GM12875 (cell line): ENCODE data around the gene FBXW12.
A peak's percentile ranks its signal among the peaks of the same experiment; 100 is the strongest.

Experiments
- H3K4me3 ChIP-seq: one replicate; pipeline ENCODE4 v1.5.1; 2011; ENCODE audit warnings: low read depth, low read length, control low read depth
- CTCF ChIP-seq: IDR thresholded peaks from 2 replicates; pipeline ENCODE4 v1.5.1; 2011; ENCODE audit warnings: low read depth, mild to moderate bottlenecking, control low read depth, inconsistent platforms, low read length, moderate library complexity, borderline replicate concordance; ENCODE audit not compliant: insufficient read depth

Gene FBXW12

GRCh38 chr3:48432411-48433371, 60.7 kb downstream of the FBXW12 start:
- TF ChIP-seq CTCF: no peak; the same call in 1 of the 2 replicates
- H3K4me3 ChIP-seq: no peak overlapping the region

- no peak overlapping the region for H3K4me3 ChIP-seq
- TF ChIP-seq CTCF: no peak
Measured at GRCh38 chr3:48433472-48434118, 61.6 kb downstream of the FBXW12 start.

GRCh38 chr3:48434591-48435222, 62.7 kb downstream of the FBXW12 start:
- no peak overlapping the region for H3K4me3 ChIP-seq
- TF ChIP-seq CTCF: no peak

- no peak overlapping the region for H3K4me3 ChIP-seq
- no peak for TF ChIP-seq CTCF
Measured at GRCh38 chr3:48435223-48435595, 63.2 kb downstream of the FBXW12 start.

- TF ChIP-seq CTCF: peak; percentile 98
- H3K4me3 ChIP-seq: no peak overlapping the region
Measured at GRCh38 chr3:48435774-48436476, 63.9 kb downstream of the FBXW12 start.

- H3K4me3 ChIP-seq: no peak overlapping the region
- no peak for TF ChIP-seq CTCF
Measured at GRCh38 chr3:48436477-48436787, 64.4 kb downstream of the FBXW12 start.
